Posterior cingulate gyrus (tissue), 11 donors: ENCODE measurements around the gene ALDH1A2.
"Not testable (repeated sequence)": the region's sequence is repeated elsewhere in the genome, so short reads cannot be mapped to it uniquely, and the experiment has no call there.

Source experiments
- DNase-seq, 10 donors: peaks; one replicate each; pipeline versions ENCODE4 v3.0.0 to v3.0.0-alpha.2; 2020 to 2021; ENCODE audit warnings: mixed read lengths in 3 of 10
- intact Hi-C: fragments of 100-400 bp; cut with DNase I; formaldehyde crosslinking; loops from one replicate; pipeline ENCODE4 v1.15.1; 2023

ALDH1A2 gene

DNA sequence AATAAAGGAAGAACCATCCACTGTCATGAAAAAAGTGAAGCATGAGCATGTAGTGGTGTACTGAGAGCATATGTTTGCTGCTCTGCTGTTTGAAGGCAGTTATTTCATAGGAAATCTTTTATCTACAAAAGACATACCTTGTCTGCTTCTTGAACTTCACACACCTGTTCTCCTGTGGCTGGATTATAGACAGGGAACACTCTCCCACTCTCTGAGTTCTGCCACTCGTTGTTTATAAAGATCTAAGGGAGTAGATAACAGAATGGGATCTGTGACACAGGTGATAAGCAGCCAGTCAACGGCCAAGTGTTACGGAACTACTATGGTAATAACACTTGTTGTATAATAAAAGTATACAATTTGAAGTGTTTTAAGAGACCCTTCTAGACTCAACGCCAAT, 51.5 kb downstream of the ALDH1A2 start:
- intact Hi-C loops = no loop called here
- DNase-seq = no peak

DNA sequence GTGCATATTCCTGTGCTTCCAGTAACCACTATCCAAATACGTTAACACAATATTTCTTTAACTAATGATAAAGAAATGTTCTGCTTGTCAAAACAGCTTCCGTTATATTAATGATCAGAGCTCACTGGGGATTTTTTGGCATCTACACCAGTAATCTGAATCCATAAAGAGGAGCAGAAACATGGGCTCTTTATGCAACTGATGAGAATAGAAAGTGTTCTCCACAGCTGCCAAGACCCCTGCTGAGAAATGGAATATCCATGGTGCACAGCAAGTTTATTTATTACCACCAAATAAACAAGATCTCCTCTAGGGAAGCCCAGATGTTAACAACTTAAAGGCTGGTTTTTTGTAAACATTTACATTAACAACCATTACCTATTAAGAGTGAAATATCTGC, 54.5 kb downstream of the ALDH1A2 start:
- intact Hi-C loops = no loop called here

DNA sequence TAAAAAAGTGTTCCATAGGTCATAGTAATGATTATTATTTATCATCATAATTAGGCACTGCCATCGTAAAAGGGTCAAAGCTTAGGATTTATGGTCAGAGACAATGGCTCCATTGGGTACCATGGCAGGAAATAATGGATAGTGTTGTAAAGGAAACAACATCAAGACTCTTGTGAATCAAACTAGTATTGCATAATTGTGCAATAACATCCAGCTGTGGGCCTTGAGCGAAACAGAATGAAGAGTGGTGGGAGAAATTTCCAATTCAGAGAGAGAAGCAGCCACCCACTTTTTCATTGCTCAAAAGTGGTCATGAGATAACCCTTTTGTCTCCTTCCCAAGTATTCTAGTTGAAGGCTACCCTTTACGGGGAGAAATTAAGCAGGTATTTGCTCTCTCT, 61.7 kb downstream of the ALDH1A2 start:
- no peak for DNase-seq
- intact Hi-C loops = no loop called here

More for the DNA sequence above, 54.5 kb downstream of the ALDH1A2 start:
- no peak for DNase-seq

DNA sequence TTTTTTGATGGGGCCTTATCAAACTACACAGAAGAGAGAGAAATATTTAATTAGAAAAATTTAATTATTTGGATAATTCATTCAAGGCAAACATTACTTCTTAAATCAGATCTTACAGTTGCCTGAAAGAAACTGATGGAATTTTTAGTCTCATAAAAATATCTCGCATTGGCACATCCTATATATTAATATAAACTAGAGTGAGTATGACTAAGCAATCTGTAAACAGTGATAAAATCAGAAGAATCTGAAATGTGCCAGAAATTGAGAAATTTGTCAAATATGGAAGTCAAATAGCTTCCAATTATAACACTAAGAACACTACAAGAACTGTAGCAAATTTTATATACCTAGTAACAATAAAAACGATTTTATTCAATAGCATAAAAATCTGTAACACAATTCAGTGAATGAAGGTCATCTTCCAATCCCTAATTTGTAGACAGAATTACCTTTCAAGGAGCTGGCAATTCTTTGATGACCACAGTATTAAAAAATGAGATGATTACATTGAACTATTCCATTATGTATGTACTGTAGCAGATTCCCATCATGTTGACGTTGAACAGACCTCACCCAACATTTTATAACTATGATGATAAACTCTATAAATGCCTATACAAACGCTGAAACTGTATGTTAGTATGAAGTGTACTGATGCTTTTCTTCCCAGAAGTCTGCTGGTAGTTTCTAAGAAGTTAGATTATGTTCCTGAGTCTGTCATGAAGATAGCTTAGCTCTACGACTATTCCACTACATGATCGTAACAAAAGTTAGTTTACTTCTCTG, 63.0 kb downstream of the ALDH1A2 start:
- no peak for DNase-seq
- intact Hi-C loops = no loop called here

DNA sequence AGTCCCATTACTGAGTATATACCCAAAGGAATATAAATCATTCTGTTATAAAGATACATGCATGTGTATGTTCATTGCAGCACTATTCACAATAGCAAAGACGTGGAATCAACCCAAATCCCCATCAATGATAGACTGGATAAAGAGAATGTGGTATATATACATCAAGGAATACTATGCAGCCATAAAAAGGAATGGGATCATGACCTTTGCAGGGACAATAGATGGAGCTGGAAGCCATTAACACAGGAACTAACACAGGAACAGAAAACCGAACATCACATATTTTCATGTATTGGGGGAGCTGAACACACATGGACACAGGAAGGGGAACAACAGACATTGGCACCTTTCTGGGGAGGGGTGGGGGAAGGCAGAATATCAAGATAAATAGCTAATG, 65.8 kb downstream of the ALDH1A2 start:
- intact Hi-C loops, DNase-seq: not testable (repeated sequence)

DNA sequence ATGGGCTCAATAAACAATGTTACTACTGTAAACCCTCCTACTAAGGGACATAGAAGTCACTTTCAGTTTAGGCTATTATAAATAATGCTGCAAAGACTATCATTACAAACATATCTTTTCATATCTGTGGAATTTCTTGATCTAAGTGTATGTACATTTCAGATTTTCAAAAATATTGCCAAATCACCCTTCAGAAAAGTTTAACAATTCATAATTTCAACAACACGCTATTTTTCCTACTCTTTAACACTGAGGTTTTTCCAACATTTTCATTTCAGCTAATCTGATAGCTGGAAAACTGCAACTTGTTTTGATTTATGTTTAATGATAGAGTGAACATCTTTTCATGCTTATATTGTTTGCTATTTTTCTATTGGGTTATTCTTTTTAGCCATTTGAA, 69.0 kb downstream of the ALDH1A2 start:
- intact Hi-C loops = no loop called here
- no peak for DNase-seq

DNA sequence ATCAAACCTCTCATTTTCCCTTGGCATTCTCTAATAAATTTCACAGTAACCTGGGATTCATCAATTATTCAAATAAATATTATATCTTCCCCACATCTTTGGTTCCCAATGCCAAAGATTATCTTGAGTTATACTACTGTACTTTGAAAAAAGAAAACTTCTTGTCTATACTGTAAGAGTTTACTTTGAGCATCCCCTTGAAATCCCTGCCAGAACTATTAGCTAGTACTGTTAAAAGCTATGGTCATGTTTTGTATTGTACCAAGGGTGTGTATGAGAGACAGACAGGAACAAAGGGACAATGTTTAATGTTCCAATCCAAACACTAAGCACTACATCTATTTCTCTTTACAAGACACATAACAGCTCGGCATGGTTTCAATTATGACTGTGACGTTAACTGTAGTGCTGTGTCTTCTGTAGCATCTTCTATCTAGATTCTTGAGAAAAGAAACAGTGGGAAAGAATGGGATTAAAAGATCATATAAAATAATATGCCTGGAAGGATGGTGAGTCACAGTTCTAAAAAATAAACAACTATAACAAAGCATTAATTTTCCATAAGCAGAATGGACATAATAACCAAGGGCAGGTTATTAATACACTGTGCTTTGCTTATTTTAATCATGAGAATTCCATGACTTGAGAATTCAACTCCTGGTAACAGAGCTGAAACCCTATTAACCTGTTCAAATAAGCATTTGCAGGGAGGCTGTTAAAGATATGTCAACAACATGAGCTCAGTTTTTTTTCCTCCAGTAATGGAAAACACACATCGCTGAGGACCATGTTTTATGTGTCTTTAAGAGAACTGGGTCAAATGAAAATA, 71.1 kb downstream of the ALDH1A2 start:
- DNase-seq = no peak
- intact Hi-C loops = no loop called here

DNA sequence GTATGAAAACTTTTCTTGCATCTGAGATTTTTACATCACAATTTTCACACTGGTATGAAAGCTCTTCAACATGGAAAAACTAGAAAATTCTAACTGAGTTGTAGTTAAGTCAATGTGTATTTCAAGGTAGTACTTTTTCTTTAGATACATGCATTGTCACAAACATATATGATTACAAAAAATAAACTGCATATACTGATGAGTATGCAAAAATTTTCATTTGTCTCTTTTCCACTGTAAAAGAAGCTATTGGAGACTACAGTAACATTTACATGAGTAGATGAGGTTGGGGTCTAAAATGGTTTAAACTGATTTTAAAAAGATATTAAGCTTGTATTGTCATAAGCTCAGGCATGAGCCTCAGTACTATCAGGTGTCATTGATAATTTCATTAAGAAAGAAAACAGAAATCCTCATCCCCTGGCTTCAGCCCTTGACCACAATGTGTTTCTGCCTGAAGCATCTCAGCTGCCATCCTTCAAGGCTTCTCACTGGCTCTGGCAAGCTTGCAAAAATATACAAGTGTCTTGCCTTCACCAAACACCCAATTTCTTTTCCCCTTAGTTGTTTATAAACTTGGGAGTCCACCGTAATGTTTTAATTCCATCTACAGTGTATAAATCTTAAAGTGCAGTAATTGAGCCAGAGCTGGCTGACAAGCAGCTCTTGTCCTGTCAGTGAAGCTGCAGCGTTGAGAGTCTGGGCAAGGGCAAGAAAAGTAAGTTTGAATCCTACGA, 71.9 kb downstream of the ALDH1A2 start:
- no peak for DNase-seq
- intact Hi-C loops = no loop called here

DNA sequence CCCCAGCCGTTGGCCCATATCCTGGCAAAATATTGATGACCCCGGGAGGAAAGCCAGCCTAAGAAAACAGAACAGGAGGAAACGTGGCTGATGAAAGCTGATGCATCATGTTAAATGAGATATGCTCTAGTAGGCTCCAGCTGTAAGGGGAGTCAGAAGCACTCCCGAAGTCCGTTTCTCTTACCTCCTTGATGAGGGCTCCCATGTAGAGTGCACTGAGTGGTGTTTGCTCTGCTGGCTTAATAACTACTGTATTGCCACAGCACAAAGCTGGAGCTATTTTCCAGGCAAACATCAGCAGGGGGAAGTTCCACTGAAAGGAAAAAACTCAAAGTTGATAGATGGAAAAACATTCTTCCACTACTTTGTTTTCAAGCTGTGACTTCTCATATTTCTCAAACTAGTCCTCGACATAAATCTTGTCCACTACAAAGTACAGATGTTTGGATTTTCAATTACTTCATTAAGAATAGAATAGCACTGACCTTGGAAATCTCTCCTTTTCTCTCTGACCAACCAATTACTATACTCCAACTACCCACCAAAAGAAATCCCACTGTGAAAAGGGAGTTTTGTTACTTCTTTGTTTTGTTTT, 72.7 kb downstream of the ALDH1A2 start:
- DNase-seq = no peak
- intact Hi-C loops = no loop called here

DNA sequence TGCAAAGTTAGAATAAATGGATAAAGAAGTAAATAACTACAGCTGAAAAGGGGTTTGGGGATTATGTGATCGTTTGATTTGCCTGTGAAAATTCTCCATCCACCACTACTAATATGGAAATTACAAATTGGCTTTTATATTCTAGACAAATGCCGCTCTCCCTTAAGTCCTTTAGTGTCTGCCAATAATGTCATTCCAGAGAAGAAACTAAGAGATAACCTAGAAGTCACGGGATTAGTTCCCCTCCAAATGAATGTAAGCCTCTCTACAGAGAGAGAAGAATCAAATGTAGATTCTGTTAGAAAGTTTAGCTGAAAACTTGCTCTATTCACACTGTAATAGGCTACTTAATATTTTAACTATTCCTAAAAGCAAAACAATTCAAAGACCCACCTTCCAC, 92.0 kb downstream of the ALDH1A2 start:
- intact Hi-C loops = no loop called here
- no peak for DNase-seq

DNA sequence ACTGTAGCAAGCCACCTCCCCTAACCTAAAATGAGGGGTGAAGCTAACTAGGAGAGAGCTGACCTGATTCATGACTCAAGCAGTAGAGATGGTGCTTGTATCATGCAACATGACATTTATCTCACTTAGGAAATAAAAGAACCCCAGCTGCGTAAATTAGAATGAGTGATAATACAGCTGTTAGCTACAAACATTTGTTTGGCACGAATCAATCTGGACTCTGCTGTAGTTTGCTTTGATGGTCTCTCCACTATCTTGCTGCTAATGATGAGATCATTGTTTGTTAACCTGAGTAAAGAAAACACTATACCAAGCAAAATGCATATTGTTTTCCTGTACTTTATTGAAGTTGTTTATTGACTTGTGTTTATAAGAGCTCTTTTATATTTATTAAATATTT, 92.6 kb downstream of the ALDH1A2 start:
- no peak for DNase-seq
- intact Hi-C loops = no loop called here

DNA sequence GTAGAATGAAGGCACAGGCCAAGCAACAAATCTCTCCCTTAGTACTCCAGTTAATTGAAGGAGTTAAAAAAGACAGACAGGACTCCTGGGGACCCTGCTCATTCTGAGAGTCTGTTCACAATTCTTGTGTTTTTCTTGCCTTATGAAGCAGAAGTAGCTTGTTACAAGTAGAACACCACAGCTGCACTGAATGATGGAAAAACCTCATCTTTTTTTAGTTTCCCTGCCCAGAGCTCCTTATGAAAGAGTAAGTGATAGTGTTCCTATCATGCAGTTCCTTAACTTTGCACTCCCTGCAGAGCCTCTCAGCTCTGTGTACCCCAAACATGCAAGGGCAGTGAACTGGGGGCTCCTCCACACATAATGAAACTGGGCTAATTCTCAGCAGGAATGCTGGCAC, 95.5 kb downstream of the ALDH1A2 start:
- intact Hi-C loops = no loop called here
- DNase-seq = no peak

DNA sequence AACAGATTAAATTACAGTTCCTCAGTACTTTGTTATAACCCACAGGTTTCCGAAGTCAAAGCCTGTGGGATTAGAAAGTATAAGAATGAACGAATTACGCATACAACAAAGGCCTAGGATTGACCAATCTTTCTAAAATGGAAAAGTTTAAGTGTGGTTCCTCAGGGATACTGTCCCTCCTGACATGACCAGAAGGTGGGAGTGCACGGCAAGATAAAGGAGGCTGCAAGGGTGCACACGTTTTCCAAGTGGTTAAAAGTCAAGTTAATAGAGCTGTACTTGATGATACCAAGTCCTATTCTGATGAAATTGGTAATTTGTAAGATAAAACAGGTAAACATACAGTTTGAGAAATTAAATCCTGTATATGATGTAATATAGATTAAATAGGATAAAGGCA, 96.2 kb downstream of the ALDH1A2 start:
- intact Hi-C loops = no loop called here
- no peak for DNase-seq

DNA sequence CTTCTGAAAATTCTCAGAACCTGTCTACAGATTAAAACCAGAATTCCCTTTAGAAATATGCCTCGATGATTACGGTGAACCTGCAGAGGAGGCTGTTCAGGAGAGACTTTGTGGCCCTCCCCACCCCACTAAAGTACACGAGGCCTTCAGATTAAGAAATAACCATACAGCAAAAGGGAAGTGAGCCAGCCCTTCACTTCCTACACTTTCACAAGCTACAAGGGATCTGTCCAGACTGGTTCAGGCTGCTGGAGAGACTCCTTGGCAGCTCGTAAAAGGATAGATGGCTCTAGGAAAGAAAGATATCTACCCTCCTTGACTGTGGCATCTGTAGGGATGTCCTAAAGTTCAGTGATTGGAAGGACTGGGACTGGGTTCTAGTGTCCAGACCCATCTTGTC, 102.6 kb downstream of the ALDH1A2 start:
- intact Hi-C loops = no loop called here
- DNase-seq = no peak

DNA sequence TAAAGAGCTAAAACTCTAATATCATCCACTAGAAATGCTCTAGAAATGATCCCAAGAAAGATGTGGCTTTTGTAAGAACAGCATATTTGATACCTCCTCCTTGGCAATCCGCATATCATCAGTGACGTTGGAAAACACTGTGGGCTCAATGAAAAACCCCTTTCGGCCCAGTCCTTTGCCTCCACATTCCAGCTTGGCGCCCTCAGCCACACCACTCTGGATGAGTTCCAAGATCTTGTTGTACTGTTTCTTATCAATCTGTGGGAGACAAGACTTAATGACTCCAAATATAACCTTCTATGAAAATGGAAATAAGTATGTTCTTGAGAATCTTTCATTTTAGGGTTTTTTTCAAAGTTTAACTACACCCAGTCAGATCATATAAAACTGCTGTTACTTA, 103.6 kb downstream of the ALDH1A2 start:
- DNase-seq = no peak
- intact Hi-C loops = no loop called here

DNA sequence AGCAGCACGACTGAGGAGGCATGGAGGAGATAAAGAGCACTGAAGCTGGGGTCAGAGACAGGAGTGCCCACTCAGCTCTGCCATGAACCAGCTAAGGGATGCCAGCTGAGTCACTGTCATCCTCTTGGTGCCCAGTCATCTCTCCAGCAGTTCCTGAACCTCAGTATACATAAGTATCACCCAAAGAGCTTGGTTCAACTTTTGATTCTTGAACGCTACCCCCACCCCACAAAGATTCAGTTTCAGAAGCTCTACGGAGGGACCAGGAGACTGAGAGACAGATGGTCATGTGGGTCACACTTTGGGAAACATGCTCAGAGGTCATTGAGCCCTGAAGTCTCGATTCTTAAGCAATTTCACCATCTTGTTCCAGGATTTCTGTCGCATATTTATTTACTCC, 108.4 kb downstream of the ALDH1A2 start:
- DNase-seq = no peak
- intact Hi-C loops = no loop called here

DNA sequence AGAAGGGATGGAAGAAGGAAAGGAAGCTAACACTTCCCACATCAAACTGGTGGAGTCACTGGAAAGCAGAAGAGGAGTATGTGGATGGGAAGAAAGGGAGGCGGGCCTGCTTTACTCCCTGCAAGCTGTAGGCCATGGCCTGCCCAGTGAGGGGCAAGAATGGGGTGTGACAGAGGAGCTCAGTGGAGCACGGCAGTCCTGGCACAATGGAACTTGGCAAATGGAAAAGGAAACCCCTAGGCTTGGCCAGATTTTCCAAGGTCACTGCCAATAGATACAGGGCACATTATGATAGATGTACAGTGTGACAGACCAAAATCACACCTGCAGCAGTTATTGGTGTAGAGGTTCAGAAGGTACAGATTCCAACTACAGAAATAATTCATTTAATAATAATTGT, 111.6 kb downstream of the ALDH1A2 start:
- no peak for DNase-seq
- intact Hi-C loops = no loop called here

DNA sequence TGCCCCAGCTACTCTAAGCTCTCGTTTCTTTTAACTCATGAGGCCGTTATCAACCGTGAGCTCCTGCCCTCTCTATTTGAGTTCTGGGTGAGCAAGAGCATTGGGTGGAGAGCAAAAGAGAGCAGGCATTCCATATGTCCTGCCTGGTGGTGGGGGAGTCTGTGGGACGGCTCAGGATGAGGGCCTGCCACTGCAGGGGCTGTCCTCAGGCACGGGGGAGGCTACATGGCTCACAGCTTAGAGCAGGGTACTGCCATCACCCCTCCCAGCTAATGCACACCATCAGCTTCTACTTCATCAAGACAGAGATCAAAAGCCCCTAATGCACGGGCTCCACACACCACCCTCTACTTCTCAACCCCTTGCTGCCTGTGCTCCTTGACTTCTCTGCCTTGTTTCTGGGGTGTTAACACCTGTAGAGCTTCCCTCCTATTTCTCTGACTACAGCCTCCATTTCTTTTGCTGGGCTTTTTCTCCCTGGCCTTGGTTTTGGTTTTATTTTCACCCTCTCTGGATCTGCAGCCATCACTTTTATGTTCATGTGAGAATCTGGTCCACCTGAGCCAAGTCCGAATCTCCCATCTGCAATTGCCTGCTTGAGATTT, 114.1 kb downstream of the ALDH1A2 start:
- intact Hi-C loops = no loop called here
- no peak for DNase-seq

DNA sequence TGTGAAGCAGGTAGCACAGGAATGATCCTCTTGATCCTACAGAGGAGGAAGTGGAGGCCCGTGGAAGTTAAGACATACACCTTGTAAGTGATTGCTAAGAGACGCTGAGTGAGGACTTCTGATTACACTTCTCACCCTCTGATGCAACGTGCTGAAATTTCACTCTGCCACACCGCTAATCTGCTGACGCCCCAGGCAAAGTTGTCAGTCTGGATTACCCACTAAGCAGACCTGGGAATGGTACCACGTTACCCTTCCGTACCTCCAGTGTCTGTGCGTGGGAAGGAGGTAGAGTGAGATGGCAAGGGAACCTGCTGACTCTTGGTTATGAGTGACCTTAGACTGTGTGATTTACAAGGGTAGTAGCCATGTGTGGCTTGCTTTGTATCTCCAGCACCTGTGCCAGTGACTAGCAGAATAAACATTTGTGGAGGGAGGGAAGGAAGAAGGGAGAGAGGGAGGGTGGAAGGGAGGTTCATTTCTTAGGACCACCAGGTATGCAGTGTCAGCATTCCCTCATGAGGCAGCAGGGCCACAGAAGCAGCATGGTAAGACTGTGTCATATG, 115.0 kb downstream of the ALDH1A2 start:
- intact Hi-C loops = no loop called here
- no peak for DNase-seq

DNA sequence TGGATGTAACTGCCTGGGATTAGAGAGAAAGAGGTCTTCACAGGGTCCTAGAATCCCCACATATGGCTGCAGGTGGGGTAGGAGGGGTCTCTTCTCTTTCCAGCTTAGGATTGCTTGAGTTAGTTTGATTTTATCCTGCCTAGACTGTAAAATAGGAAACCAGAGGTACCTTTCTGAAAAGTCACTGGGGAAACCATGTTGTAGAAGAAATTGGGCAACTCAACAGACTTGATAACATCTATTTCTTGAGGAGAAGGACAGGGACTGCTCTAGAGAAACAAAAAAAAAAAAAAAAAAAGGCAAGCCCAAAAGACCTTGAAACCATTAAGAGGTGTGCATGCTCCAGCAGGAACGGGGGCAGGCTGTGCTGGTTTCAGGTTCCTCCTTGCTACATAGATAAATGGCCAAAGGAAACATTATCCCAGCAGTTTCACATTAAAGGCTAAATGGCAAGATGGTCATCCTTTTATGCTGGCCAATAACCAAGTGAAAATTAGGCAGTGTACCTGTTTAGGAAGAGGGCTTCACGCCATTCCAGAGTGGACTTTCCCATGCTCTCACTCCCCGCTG, 116.1 kb downstream of the ALDH1A2 start:
- DNase-seq = no peak
- intact Hi-C loops = no loop called here
